ENCODE data around the gene UPF3B. TPM values are rescaled to one million over a fixed set of nuclear protein-coding genes. Genes with fewer than 3 reads are reported as not detected.

The UPF3B gene
- total and polyA plus RNA-seq, 9 of the 15 experiments (the other 6 are each of a cell fraction or from before 2014, with no cell fraction given) = 17.6 to 57.0 (median 32.3) TPM

- peak; percentile 36; the same call in 1 of the 2 replicates for TF ChIP-seq NFE2 (IDR thresholded peaks at IDR 0.05; ENCODE audit: low read depth)
- peak; percentile 94 for TF ChIP-seq CBFA2T2 (conservative IDR thresholded peaks at IDR 0.05)
- TF ChIP-seq GABPB1 (CRISPR knock-in tag; IDR thresholded peaks at IDR 0.05) = 0 out of 2 replicates have a peak, but pooled peaks have one; percentile 30
- peak; percentile 92 for TF ChIP-seq FOXM1 (IDR thresholded peaks at IDR 0.05; ENCODE audit: low read depth)
- no peak for TF ChIP-seq FOXM1 (CRISPR knock-in tag; IDR thresholded peaks at IDR 0.05; ENCODE audit: low read depth)
- 0 out of 2 replicates have a peak, but pooled peaks have one; percentile 69 for TF ChIP-seq NBN (IDR thresholded peaks at IDR 0.05; ENCODE audit: low read depth)
- TF ChIP-seq ETV1 (tag; conservative IDR thresholded peaks at IDR 0.05; ENCODE audit: low read depth) = peak; percentile 71
- no peak for TF ChIP-seq ZNF197 (CRISPR knock-in tag; IDR thresholded peaks at IDR 0.05; ENCODE audit: low read depth)
- no peak for TF ChIP-seq CHCHD3 (CRISPR knock-in tag; IDR thresholded peaks at IDR 0.05)
- no peak for TF ChIP-seq SMC3 (conservative IDR thresholded peaks at IDR 0.05; ENCODE audit: insufficient read depth, low read depth, low read length)
- TF ChIP-seq CREB1 (IDR thresholded peaks at IDR 0.05) = peak; percentile 33; the same call in 1 of the 2 replicates
- TF ChIP-seq CREB1 (CRISPR knock-in tag; IDR thresholded peaks at IDR 0.05) = 0 out of 2 replicates have a peak, but pooled peaks have one; percentile 43
- no peak for TF ChIP-seq NCOA4 (IDR thresholded peaks at IDR 0.05; ENCODE audit: partially characterized antibody)
- TF ChIP-seq MTA2 (IDR thresholded peaks at IDR 0.05; ENCODE audit: low read depth) = peak; percentile 73
- no peak for TF ChIP-seq RBM14 (IDR thresholded peaks at IDR 0.05; ENCODE audit: borderline replicate concordance, insufficient read depth, low read depth, low read length)
- no peak for TF ChIP-seq NFXL1 (CRISPR knock-in tag; IDR thresholded peaks at IDR 0.05)
- peak; percentile 85 for TF ChIP-seq MEIS2 (IDR thresholded peaks at IDR 0.05; ENCODE audit: partially characterized antibody)
- TF ChIP-seq ZNF780A (CRISPR knock-in tag; IDR thresholded peaks at IDR 0.05) = no peak
- TF ChIP-seq POLR3G (IDR thresholded peaks at IDR 0.05; ENCODE audit: extremely low read depth, insufficient read length, insufficient replicate concordance) = no peak
- TF ChIP-seq DACH1 (IDR thresholded peaks at IDR 0.05; ENCODE audit: partially characterized antibody) = no peak
- TF ChIP-seq MCM2 (IDR thresholded peaks at IDR 0.05; ENCODE audit: low read depth) = no peak
- no peak for TF ChIP-seq PHB (CRISPR knock-in tag; IDR thresholded peaks at IDR 0.05)
- TF ChIP-seq HDAC2 (IDR thresholded peaks at IDR 0.05) = peak; percentile 98
- no peak for TF ChIP-seq FOXO4 (CRISPR knock-in tag; IDR thresholded peaks at IDR 0.05)
- peak; percentile 95 for TF ChIP-seq JUND (IDR thresholded peaks at IDR 0.05; ENCODE audit: borderline replicate concordance, low read depth, low read length)
- peak; percentile 91; the same call in 2 of the 3 replicates for TF ChIP-seq JUND (tag; IDR thresholded peaks at IDR 0.05; ENCODE audit: borderline replicate concordance, low read depth, low read length)
- TF ChIP-seq, protein P1, sequence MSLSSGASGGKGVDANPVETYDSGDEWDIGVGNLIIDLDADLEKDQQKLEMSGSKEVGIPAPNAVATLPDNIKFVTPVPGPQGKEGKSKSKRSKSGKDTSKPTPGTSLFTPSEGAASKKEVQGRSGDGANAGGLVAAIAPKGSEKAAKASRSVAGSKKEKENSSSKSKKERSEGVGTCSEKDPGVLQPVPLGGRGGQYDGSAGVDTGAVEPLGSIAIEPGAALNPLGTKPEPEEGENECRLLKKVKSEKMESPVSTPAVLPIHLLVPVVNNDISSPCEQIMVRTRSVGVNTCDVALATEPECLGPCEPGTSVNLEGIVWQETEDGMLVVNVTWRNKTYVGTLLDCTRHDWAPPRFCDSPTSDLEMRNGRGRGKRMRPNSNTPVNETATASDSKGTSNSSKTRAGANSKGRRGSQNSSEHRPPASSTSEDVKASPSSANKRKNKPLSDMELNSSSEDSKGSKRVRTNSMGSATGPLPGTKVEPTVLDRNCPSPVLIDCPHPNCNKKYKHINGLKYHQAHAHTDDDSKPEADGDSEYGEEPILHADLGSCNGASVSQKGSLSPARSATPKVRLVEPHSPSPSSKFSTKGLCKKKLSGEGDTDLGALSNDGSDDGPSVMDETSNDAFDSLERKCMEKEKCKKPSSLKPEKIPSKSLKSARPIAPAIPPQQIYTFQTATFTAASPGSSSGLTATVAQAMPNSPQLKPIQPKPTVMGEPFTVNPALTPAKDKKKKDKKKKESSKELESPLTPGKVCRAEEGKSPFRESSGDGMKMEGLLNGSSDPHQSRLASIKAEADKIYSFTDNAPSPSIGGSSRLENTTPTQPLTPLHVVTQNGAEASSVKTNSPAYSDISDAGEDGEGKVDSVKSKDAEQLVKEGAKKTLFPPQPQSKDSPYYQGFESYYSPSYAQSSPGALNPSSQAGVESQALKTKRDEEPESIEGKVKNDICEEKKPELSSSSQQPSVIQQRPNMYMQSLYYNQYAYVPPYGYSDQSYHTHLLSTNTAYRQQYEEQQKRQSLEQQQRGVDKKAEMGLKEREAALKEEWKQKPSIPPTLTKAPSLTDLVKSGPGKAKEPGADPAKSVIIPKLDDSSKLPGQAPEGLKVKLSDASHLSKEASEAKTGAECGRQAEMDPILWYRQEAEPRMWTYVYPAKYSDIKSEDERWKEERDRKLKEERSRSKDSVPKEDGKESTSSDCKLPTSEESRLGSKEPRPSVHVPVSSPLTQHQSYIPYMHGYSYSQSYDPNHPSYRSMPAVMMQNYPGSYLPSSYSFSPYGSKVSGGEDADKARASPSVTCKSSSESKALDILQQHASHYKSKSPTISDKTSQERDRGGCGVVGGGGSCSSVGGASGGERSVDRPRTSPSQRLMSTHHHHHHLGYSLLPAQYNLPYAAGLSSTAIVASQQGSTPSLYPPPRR (CRISPR knock-in tag; IDR thresholded peaks at IDR 0.05; ENCODE audit: borderline replicate concordance) = no peak
These were observed 43.5 kb downstream of the UPF3B start (continued) for GRCh38 chrX:119809185-119809666.
